ENCODE measurements around the gene UVSSA. TPM values are rescaled to one million over a fixed set of nuclear protein-coding genes. Genes with fewer than 3 reads are reported as not detected.

UVSSA gene
- total RNA-seq, 2 donors from 2014 or later = 18.2 to 26.0 TPM

- Histone ChIP-seq H3K36me3 (replicated peaks in 1 of 2; ENCODE audit: insufficient read depth in 1 of 2, low read depth in 2 of 2) (peaks cover under 1 to 7% of the 10 kb centered on the region in 2 donors), H3K27me3 (no peaks in the 10 kb centered on the region), H3K4me3 (no peak overlapping the region), H3K4me1 (peaks cover 14% of the 10 kb centered on the region), H3K9me3 (no peaks in the 10 kb centered on the region), H3K27ac (peak overlapping the region in 3 of 4 donors; percentile 37 to 41 (median 41))
- intact Hi-C loops (cut with DNase I) = no loop called here
- peak; percentile 83 to 93 (median 86) for DNase-seq
- 20 to 49% methylated on average over 2 to 26 of the region's 27 CpGs for WGBS, 2 donors
- peak; percentile 77 for ATAC-seq
- TF ChIP-seq CTCF (IDR thresholded peaks at IDR 0.05) = no peak
- no peak for TF ChIP-seq POLR2A (IDR thresholded peaks at IDR 0.05)
Measured at GRCh38 chr4:1379351-1379781, 32.4 kb downstream of the UVSSA start.

GRCh38 chr4:1379801-1380331 is 32.9 kb downstream of the UVSSA start:
- no peak for ATAC-seq
- intact Hi-C loops (cut with DNase I) = no loop called here

GRCh38 chr4:1380368-1381151 is 33.6 kb downstream of the UVSSA start:
- Histone ChIP-seq H3K36me3 (replicated peaks in 1 of 2; ENCODE audit: insufficient read depth in 1 of 2, low read depth in 2 of 2) (peaks cover 1 to 6% of the 10 kb centered on the region in 2 donors), H3K9me3 (no peaks in the 10 kb centered on the region)

More at GRCh38 chr4:1379801-1380331, 32.9 kb downstream of the UVSSA start:
- Histone ChIP-seq H3K27me3 (no peaks in the 10 kb centered on the region), H3K27ac (no peak overlapping the region), H3K9me3 (no peaks in the 10 kb centered on the region), H3K4me1 (peaks cover 14% of the 10 kb centered on the region), H3K4me3 (no peak overlapping the region), H3K36me3 (replicated peaks in 1 of 2; ENCODE audit: insufficient read depth in 1 of 2, low read depth in 2 of 2) (peaks cover 1 to 7% of the 10 kb centered on the region in 2 donors)
- TF ChIP-seq CTCF (IDR thresholded peaks at IDR 0.05) (no peak), POLR2A (IDR thresholded peaks at IDR 0.05) (no peak)
- 92% methylated on average over 29 of the region's 31 CpGs; no CpG with 5 or more reads in 1 of the 2 donors for WGBS, 2 donors
- DNase-seq = peak in 3 of 4 donors; percentile 4 to 10 (median 8)

GRCh38 chr4:1381181-1381621 is 34.2 kb downstream of the UVSSA start:
- no peak for ATAC-seq
- Histone ChIP-seq H3K27ac (no peak overlapping the region), H3K4me3 (no peak overlapping the region), H3K36me3 (replicated peaks in 1 of 2; ENCODE audit: insufficient read depth in 1 of 2, low read depth in 2 of 2) (peaks cover 0 to 1% of the 10 kb centered on the region in 2 donors), H3K4me1 (peaks cover 14% of the 10 kb centered on the region), H3K27me3 (no peaks in the 10 kb centered on the region), H3K9me3 (no peaks in the 10 kb centered on the region)
- intact Hi-C loops (cut with DNase I) = no loop called here
- WGBS, 2 donors = 79 to 95% methylated on average over 2 to 12 of the region's 12 CpGs
- no peak for TF ChIP-seq POLR2A (IDR thresholded peaks at IDR 0.05)
- no peak for TF ChIP-seq CTCF (IDR thresholded peaks at IDR 0.05)
- DNase-seq = peak in 3 of 4 donors; percentile 2 to 7 (median 6)

More at GRCh38 chr4:1380368-1381151, 33.6 kb downstream of the UVSSA start:
- Histone ChIP-seq H3K4me3 (no peak overlapping the region), H3K27me3 (no peaks in the 10 kb centered on the region), H3K27ac (no peak overlapping the region), H3K4me1 (peaks cover 14% of the 10 kb centered on the region)
- TF ChIP-seq POLR2A (IDR thresholded peaks at IDR 0.05) (no peak), CTCF (IDR thresholded peaks at IDR 0.05) (no peak)
- intact Hi-C loops (cut with DNase I) = no loop called here
- ATAC-seq (no peak), DNase-seq (peak in 3 of 4 donors; percentile 4 to 10 (median 9))
- WGBS, 2 donors = 92 to 96% methylated on average over 12 to 36 of the region's 36 CpGs

All from body of pancreas (tissue), 4 donors.